SU-DHL-6 (cell line): ENCODE data around the gene SPRED2.

ENCODE experiments used
- EZH2phosphoT487 ChIP-seq: fragments of 200-600 bp; sonication (generic), shearing (Covaris generic); conservative IDR thresholded peaks from 2 replicates; pipeline ENCODE4 v1.6.1; 2018; ENCODE audit warnings: mild to moderate bottlenecking, antibody characterized with exemption, low read length, moderate library complexity, mixed read lengths
- TF ChIP-seq, protein P1 (sequence below): fragments of 200-600 bp; sonication (generic); IDR thresholded peaks from one replicate; pipeline ENCODE4 v1.5.1; 2017; ENCODE audit warnings: antibody characterized with exemption, mild to moderate bottlenecking, low read length, moderate library complexity; ENCODE audit not compliant: insufficient read depth, poor library complexity, severe bottlenecking

- TF ChIP-seq, protein P1, sequence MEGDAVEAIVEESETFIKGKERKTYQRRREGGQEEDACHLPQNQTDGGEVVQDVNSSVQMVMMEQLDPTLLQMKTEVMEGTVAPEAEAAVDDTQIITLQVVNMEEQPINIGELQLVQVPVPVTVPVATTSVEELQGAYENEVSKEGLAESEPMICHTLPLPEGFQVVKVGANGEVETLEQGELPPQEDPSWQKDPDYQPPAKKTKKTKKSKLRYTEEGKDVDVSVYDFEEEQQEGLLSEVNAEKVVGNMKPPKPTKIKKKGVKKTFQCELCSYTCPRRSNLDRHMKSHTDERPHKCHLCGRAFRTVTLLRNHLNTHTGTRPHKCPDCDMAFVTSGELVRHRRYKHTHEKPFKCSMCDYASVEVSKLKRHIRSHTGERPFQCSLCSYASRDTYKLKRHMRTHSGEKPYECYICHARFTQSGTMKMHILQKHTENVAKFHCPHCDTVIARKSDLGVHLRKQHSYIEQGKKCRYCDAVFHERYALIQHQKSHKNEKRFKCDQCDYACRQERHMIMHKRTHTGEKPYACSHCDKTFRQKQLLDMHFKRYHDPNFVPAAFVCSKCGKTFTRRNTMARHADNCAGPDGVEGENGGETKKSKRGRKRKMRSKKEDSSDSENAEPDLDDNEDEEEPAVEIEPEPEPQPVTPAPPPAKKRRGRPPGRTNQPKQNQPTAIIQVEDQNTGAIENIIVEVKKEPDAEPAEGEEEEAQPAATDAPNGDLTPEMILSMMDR = no peak
- TF ChIP-seq EZH2phosphoT487 = no peak
These were observed 61.3 kb downstream of the SPRED2 start for GRCh38 chr2:65371074-65371434.
